NB4 (cell line): ENCODE data around the gene NDUFB4.

Experiments
- CTCF ChIP-seq: IDR thresholded peaks from one replicate; pipeline ENCODE4 v1.5.1; 2012; ENCODE audit warnings: low read depth, low read length
- MYC ChIP-seq: IDR thresholded peaks from 2 replicates; pipeline ENCODE4 v1.6.1; 2011; ENCODE audit warnings: low read depth, low read length
- POLR2A ChIP-seq: IDR thresholded peaks from 2 replicates; pipeline ENCODE4 v1.6.1; 2011; ENCODE audit warnings: mild to moderate bottlenecking; ENCODE audit not compliant: insufficient read length; ENCODE audit errors: extremely low read depth
- TF ChIP-seq, protein P1 (sequence below): IDR thresholded peaks from 2 replicates; pipeline ENCODE4 v1.6.1; 2011; ENCODE audit warnings: low read depth, low read length

DNA sequence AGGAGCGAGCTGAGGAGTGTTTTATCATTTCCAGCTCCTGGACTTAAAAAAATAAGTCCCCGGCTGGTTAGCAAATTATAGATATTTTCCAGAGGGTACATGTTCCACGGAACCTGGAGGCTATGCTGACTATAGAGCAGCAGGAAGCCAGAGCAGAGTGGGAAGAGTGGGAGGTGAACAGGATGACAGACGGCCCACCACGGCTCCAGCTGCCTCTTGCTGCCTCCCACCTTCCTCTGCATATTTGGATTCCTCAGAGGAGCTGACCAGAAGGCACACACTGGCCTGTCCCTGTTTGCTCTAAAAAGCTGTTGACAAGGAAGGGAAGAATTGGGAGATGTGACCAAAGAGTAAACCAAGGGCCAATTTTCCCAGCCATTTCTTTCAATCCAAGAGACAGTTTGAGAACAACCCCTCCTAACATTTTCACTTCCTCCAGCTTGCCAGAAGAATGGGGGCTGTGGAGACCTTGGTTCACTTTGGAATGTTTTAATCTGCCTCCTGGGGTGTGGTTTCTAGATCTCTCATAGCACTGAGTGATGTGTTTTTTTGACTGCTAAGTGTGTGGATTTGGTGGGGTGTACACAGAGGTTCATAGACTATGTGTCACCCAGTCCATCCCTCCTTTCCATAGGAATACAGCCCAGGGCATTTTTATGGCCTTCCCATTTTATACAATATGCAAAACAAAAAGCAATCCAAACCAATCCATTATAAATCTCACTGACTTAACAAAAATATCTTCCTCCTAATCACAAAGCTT lies 49.1 kb downstream of the NDUFB4 start:
- no peak for TF ChIP-seq CTCF
- no peak for TF ChIP-seq POLR2A
- TF ChIP-seq, protein P1, sequence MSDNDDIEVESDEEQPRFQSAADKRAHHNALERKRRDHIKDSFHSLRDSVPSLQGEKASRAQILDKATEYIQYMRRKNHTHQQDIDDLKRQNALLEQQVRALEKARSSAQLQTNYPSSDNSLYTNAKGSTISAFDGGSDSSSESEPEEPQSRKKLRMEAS = no peak
- no peak for TF ChIP-seq MYC
